ENCODE data around the gene GPHA2.

DNA sequence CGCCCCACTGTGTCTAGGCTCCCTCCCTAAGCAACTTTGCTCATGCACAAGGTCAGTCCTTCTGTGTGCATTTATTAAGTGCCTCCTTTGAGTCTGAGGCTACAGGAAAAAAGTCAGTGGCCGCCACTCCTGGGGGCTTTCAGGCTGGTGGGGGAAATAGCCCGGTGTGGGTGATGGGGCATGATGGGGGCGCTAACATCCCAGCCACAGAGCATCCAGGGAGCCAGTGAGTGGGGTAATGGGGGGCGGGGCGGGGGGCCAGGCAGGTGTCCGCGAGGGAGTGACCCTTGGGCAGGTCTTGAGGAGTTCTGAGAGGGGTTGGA is 47.3 kb downstream of the GPHA2 start:
- TF ChIP-seq, protein P1, sequence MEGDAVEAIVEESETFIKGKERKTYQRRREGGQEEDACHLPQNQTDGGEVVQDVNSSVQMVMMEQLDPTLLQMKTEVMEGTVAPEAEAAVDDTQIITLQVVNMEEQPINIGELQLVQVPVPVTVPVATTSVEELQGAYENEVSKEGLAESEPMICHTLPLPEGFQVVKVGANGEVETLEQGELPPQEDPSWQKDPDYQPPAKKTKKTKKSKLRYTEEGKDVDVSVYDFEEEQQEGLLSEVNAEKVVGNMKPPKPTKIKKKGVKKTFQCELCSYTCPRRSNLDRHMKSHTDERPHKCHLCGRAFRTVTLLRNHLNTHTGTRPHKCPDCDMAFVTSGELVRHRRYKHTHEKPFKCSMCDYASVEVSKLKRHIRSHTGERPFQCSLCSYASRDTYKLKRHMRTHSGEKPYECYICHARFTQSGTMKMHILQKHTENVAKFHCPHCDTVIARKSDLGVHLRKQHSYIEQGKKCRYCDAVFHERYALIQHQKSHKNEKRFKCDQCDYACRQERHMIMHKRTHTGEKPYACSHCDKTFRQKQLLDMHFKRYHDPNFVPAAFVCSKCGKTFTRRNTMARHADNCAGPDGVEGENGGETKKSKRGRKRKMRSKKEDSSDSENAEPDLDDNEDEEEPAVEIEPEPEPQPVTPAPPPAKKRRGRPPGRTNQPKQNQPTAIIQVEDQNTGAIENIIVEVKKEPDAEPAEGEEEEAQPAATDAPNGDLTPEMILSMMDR (IDR thresholded peaks at IDR 0.05; ENCODE audit: poor library complexity): no peak
- TF ChIP-seq EZH2 (IDR thresholded peaks at IDR 0.05; ENCODE audit: borderline replicate concordance): no peak

Measured in hepatocyte (in vitro differentiated cells).